IMR-90 (cell line): ENCODE measurements around the gene SETDB1. TPM values are rescaled to one million over a fixed set of nuclear protein-coding genes. Genes with fewer than 3 reads are reported as not detected.

Source experiments
- ATAC-seq: fragments of 200-7000 bp; cut with Tn5 transposase; 2 replicates; pipeline ENCODE4 v1.9.1; 2020; ENCODE audit warnings: low read depth, mild to moderate bottlenecking, moderate library complexity
- BruUV-seq: library from RNA; stranded (reverse); fragments of 400-500 nt; replicated peaks from 2 replicates; lab custom pipeline; 2021; lab: Mats Ljungman, UMichigan
- CTCF ChIA-PET: fragments of 300-600 bp; formaldehyde crosslinking; extraction: SDS; loops from one replicate; lab custom pipeline; 2021; ENCODE audit warnings: antibody characterized with exemption; lab: Yijun Ruan, JAX
- POLR2A ChIA-PET: fragments of 300-600 bp; sonication (Branson Sonifier 250); formaldehyde crosslinking; loops from one replicate; lab custom pipeline; 2022; ENCODE audit warnings: antibody characterized with exemption; ENCODE audit not compliant: unreplicated experiment; lab: Charles Lee
- DNase-seq: peaks from one replicate; pipeline ENCODE4 v3.0.0; 2013
- H2AFZ ChIP-seq: replicated peaks from 2 replicates; pipeline ENCODE3; 2013; ENCODE audit warnings: low read length, mild to moderate bottlenecking; ENCODE audit not compliant: poor library complexity
- H2AK5ac ChIP-seq: 2 replicates; pipeline ENCODE4 v1.6.1; 2013; ENCODE audit warnings: low read depth, low read length, inconsistent platforms
- H2AK9ac ChIP-seq: replicated peaks from 2 replicates; pipeline ENCODE3; 2013; ENCODE audit warnings: mild to moderate bottlenecking, low read depth, low read length, moderate library complexity; ENCODE audit not compliant: poor library complexity
- H2BK120ac ChIP-seq: 2 replicates; pipeline ENCODE4 v1.6.1; 2013; ENCODE audit warnings: low read depth, low read length, inconsistent platforms
- H2BK15ac ChIP-seq: 3 replicates; pipeline ENCODE4 v1.6.1; 2013; ENCODE audit warnings: low read depth, low read length, inconsistent platforms
- H2BK20ac ChIP-seq: 2 replicates; pipeline ENCODE4 v1.6.1; 2013; ENCODE audit warnings: low read depth, mild to moderate bottlenecking, inconsistent platforms, low read length, moderate library complexity
- H2BK5ac ChIP-seq: 2 replicates; pipeline ENCODE4 v1.6.1; 2013; ENCODE audit warnings: mild to moderate bottlenecking, low read depth, low read length, inconsistent platforms; ENCODE audit not compliant: poor library complexity, severe bottlenecking
- H3K14ac ChIP-seq: replicated peaks from 2 replicates; pipeline ENCODE4 v1.6.1; 2013; ENCODE audit warnings: low read depth, low read length, inconsistent platforms
- H3K18ac ChIP-seq: 2 replicates; pipeline ENCODE4 v1.6.1; 2013; ENCODE audit warnings: low read depth, low read length, control low read depth
- H3K23ac ChIP-seq: 2 replicates; pipeline ENCODE4 v1.6.1; 2013; ENCODE audit warnings: low read depth, low read length, inconsistent platforms
- H3K27ac ChIP-seq: 2 replicates; pipeline ENCODE4 v1.5.1; 2013; ENCODE audit warnings: mild to moderate bottlenecking, control low read depth, low read length; ENCODE audit not compliant: insufficient read depth
- H3K27me3 ChIP-seq: 2 replicates; pipeline ENCODE4 v1.6.1; 2013; ENCODE audit warnings: low read length; ENCODE audit not compliant: control insufficient read depth, insufficient read depth
- H3K36me3 ChIP-seq: 2 replicates; pipeline ENCODE4 v1.6.1; 2013; ENCODE audit warnings: low read length, mixed read lengths; ENCODE audit not compliant: control insufficient read depth, insufficient read depth
- H3K4ac ChIP-seq: 2 replicates; pipeline ENCODE4 v1.6.1; 2013; ENCODE audit warnings: low read depth, low read length, inconsistent platforms
- H3K4me1 ChIP-seq: 2 replicates; pipeline ENCODE4 v1.6.1; 2013; ENCODE audit warnings: low read length, mixed read lengths; ENCODE audit not compliant: control insufficient read depth, insufficient read depth
- H3K4me2 ChIP-seq: 2 replicates; pipeline ENCODE4 v1.6.1; 2013; ENCODE audit warnings: low read depth, mild to moderate bottlenecking, control low read depth, low read length, moderate library complexity
- H3K4me3 ChIP-seq: 2 replicates; pipeline ENCODE4 v1.5.1; 2013; ENCODE audit warnings: low read depth, mild to moderate bottlenecking, control low read depth, low read length, moderate library complexity; ENCODE audit not compliant: insufficient read depth
- H3K56ac ChIP-seq: 2 replicates; pipeline ENCODE4 v1.6.1; 2013; ENCODE audit warnings: low read length, inconsistent platforms; ENCODE audit not compliant: insufficient read depth; ENCODE audit errors: extremely low read depth
- H3K79me1 ChIP-seq, 2 experiments: 2 replicates each; pipeline ENCODE4 v1.6.1; 2013; ENCODE audit warnings: low read length in 2 of 2, inconsistent platforms in 1 of 2, low read depth in 1 of 2
- H3K9ac ChIP-seq: 2 replicates; pipeline ENCODE4 v1.6.1; 2013; ENCODE audit warnings: low read depth, low read length, control low read depth
- H3K9me1 ChIP-seq: 2 replicates; pipeline ENCODE4 v1.6.1; 2013; ENCODE audit warnings: low read length, inconsistent platforms; ENCODE audit not compliant: insufficient read depth
- H3K9me3 ChIP-seq: 2 replicates; pipeline ENCODE4 v1.6.1; 2013; ENCODE audit warnings: low read length; ENCODE audit not compliant: control insufficient read depth, insufficient read depth
- H4K20me1 ChIP-seq: 2 replicates; pipeline ENCODE4 v1.6.1; 2013; ENCODE audit warnings: low read length, inconsistent platforms; ENCODE audit not compliant: insufficient read depth
- H4K5ac ChIP-seq: 2 replicates; pipeline ENCODE4 v1.6.1; 2013; ENCODE audit warnings: mild to moderate bottlenecking, low read depth, low read length, control low read depth
- H4K8ac ChIP-seq, 2 experiments: 2 replicates each; pipeline ENCODE4 v1.6.1; 2013; ENCODE audit warnings: low read depth in 2 of 2, low read length in 2 of 2, control low read depth in 1 of 2, inconsistent platforms in 1 of 2
- H4K91ac ChIP-seq: 2 replicates; pipeline ENCODE4 v1.6.1; 2013; ENCODE audit warnings: low read depth, low read length, inconsistent platforms; ENCODE audit not compliant: insufficient read depth
- BHLHE40 ChIP-seq: fragments of 150-350 bp; IDR thresholded peaks from 2 replicates; pipeline ENCODE4 v1.6.1; 2016; ENCODE audit warnings: mild to moderate bottlenecking, low read depth, low read length
- CHD1 ChIP-seq: IDR thresholded peaks from 2 replicates; pipeline ENCODE4 v1.6.1; 2012; ENCODE audit warnings: low read depth, low read length, improper control_type of control experiment
- FOS ChIP-seq: fragments of 150-350 bp; IDR thresholded peaks from 2 replicates; pipeline ENCODE4 v1.6.1; 2016; ENCODE audit warnings: low read depth, low read length
- MAFK ChIP-seq: IDR thresholded peaks from 2 replicates; pipeline ENCODE4 v1.6.1; 2012; ENCODE audit warnings: low read depth, low read length, improper control_type of control experiment
- MAZ ChIP-seq: IDR thresholded peaks from 2 replicates; pipeline ENCODE4 v1.6.1; 2012; ENCODE audit warnings: low read depth, mild to moderate bottlenecking, low read length, improper control_type of control experiment, moderate library complexity, borderline replicate concordance
- MXI1 ChIP-seq: IDR thresholded peaks from 2 replicates; pipeline ENCODE4 v1.6.1; 2012; ENCODE audit warnings: low read depth, mild to moderate bottlenecking, low read length, moderate library complexity, borderline replicate concordance
- NFE2L2 ChIP-seq: fragments of 150-350 bp; IDR thresholded peaks from 2 replicates; pipeline ENCODE4 v1.6.1; 2016; ENCODE audit warnings: low read depth, mild to moderate bottlenecking, low read length
- POLR2A ChIP-seq: IDR thresholded peaks from 2 replicates; pipeline ENCODE4 v1.6.1; 2012; ENCODE audit warnings: mild to moderate bottlenecking, low read depth, low read length
- RCOR1 ChIP-seq: IDR thresholded peaks from 2 replicates; pipeline ENCODE4 v1.6.1; 2012; ENCODE audit warnings: mild to moderate bottlenecking, low read length, improper control_type of control experiment; ENCODE audit not compliant: insufficient replicate concordance
- RFX5 ChIP-seq: IDR thresholded peaks from 2 replicates; pipeline ENCODE4 v1.8.0; 2012; ENCODE audit warnings: low read depth, mild to moderate bottlenecking, low read length, moderate library complexity
- SMC3 ChIP-seq: fragments of 150-350 bp; IDR thresholded peaks from 2 replicates; pipeline ENCODE4 v1.6.1; 2016; ENCODE audit warnings: low read depth, mild to moderate bottlenecking, antibody characterized with exemption, low read length, moderate library complexity
- WGBS, 2 experiments: methylation state at CpG; one replicate each; pipeline versions ENCODE4 v1.1.5 to v1.1.7; 2013; ENCODE audit warnings: missing lambda C conversion rate in 2 of 2; ENCODE audit not compliant: insufficient read length in 1 of 2; ENCODE audit errors: extremely low coverage in 2 of 2; 5-methylcytosine and 5-hydroxymethylcytosine counted together
- dilution Hi-C: fragments of 300-500 bp; cut with HindIII; formaldehyde crosslinking; loops from one replicate; pipeline ENCODE4 v1.14.3; 2018; ENCODE audit warnings: low sequenced_read_pairs; ENCODE audit not compliant: unreplicated experiment
- in situ Hi-C: fragments of 300-500 bp; cut with MboI; formaldehyde crosslinking; loops from 3 replicates; pipeline ENCODE4 v1.14.3; 2019; ENCODE audit warnings: low sequenced_read_pairs, inconsistent platforms, mixed read lengths
- intact Hi-C: fragments of 100-400 bp; cut with micrococcal nuclease; formaldehyde crosslinking; loops from 2 replicates; pipeline ENCODE4 v1.10.0; 2022
- polyA plus RNA-seq, 3 experiments: library from polyadenylated mRNA; depleted of rRNA; stranded (reverse); fragments of >200 nt; gene quantifications; 2 replicates each; pipeline ENCODE4 v1.2.3, GENCODE V29; 2012; ENCODE audit warnings: low replicate concordance in 1 of 3
- total RNA-seq: library from RNA; depleted of rRNA; stranded (reverse); fragments of >200 nt; gene quantifications from 2 replicates; pipeline ENCODE4 v1.2.3, GENCODE V29; 2012
- TF ChIP-seq, protein P1 (sequence below): conservative IDR thresholded peaks from 2 replicates; pipeline ENCODE4 v1.5.1; 2012; ENCODE audit warnings: mild to moderate bottlenecking, low read depth, low read length, improper control_type of control experiment

The SETDB1 gene
- total and polyA plus RNA-seq, 2 of the 4 experiments (the other 2 are of a cell fraction), result 18.7 to 22.9 TPM

GRCh38 chr1:150893336-150893913, 32.7 kb upstream of the SETDB1 start:
- no peak overlapping the region for H2BK20ac ChIP-seq
- H3K56ac ChIP-seq, result no peak overlapping the region
- H2BK120ac ChIP-seq, result no peak overlapping the region
- H3K4me3 ChIP-seq, result no peak overlapping the region
- intact Hi-C loops (no loop called here), in situ Hi-C loops (no loop called here), dilution Hi-C loops (no loop called here)
- no peak overlapping the region for H2AK9ac ChIP-seq
- H3K14ac ChIP-seq, result no peak overlapping the region
- H3K4ac ChIP-seq, result no peak overlapping the region
- H4K8ac ChIP-seq, result no peak overlapping the region
- peaks cover 1% of the 10 kb centered on the region; the same call in 1 of the 2 replicates for H3K27me3 ChIP-seq
- H3K27ac ChIP-seq, result no peak overlapping the region
- POLR2A ChIA-PET, result no interaction called here
- no peak overlapping the region for H3K4me2 ChIP-seq
- CTCF ChIA-PET, result no interaction called here
- H3K79me1 ChIP-seq, result no peaks in the 10 kb centered on the region
- H4K91ac ChIP-seq, result no peak overlapping the region
- H4K5ac ChIP-seq, result no peak overlapping the region
- no peak overlapping the region for H2AK5ac ChIP-seq
- no peak overlapping the region for H2AFZ ChIP-seq
- no peak overlapping the region for H3K23ac ChIP-seq
- H2BK15ac ChIP-seq, result no peak overlapping the region
- TF ChIP-seq POLR2A, result no peak
- no peak for TF ChIP-seq RCOR1
- TF ChIP-seq BHLHE40, result no peak
- no peak for TF ChIP-seq MAFK
- TF ChIP-seq MAZ, result no peak
- no peak for TF ChIP-seq MXI1
- no peak for TF ChIP-seq SMC3
- TF ChIP-seq, protein P1, sequence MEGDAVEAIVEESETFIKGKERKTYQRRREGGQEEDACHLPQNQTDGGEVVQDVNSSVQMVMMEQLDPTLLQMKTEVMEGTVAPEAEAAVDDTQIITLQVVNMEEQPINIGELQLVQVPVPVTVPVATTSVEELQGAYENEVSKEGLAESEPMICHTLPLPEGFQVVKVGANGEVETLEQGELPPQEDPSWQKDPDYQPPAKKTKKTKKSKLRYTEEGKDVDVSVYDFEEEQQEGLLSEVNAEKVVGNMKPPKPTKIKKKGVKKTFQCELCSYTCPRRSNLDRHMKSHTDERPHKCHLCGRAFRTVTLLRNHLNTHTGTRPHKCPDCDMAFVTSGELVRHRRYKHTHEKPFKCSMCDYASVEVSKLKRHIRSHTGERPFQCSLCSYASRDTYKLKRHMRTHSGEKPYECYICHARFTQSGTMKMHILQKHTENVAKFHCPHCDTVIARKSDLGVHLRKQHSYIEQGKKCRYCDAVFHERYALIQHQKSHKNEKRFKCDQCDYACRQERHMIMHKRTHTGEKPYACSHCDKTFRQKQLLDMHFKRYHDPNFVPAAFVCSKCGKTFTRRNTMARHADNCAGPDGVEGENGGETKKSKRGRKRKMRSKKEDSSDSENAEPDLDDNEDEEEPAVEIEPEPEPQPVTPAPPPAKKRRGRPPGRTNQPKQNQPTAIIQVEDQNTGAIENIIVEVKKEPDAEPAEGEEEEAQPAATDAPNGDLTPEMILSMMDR, result no peak
- no peak for TF ChIP-seq RFX5
- TF ChIP-seq CHD1, result no peak
- TF ChIP-seq FOS, result no peak
- TF ChIP-seq NFE2L2, result no peak
- no peak overlapping the region for H3K18ac ChIP-seq
- H3K4me1 ChIP-seq, result no peaks in the 10 kb centered on the region
- WGBS, 2 experiments, result 78% methylated on average over 3 of the region's 3 CpGs; no CpG with 5 or more reads in 1 of the 2 experiments
- no peaks in the 10 kb centered on the region for H3K9me3 ChIP-seq
- no TSS peak for BruUV-seq
- DNase-seq, result no peak
- no peak for ATAC-seq
- H2BK5ac ChIP-seq, result no peak overlapping the region
- 0 out of 2 replicates have a peak, but pooled peaks cover 2% of the 10 kb centered on the region for H3K9me1 ChIP-seq
- H4K20me1 ChIP-seq, result no peaks in the 10 kb centered on the region
- H3K36me3 ChIP-seq, result no peaks in the 10 kb centered on the region
- no peak overlapping the region for H3K9ac ChIP-seq
